Measurements from ENCODE around the gene LZTS3. TPM values are rescaled to one million over a fixed set of nuclear protein-coding genes. Genes with fewer than 3 reads are reported as not detected.
A peak's percentile ranks its signal among the peaks of the same experiment; 100 is the strongest.
"Not testable (repeated sequence)": the region's sequence is repeated elsewhere in the genome, so short reads cannot be mapped to it uniquely, and the experiment has no call there.

Gene LZTS3
- total and polyA plus RNA-seq, 2 donors = 1.1 to 4.2 TPM

DNA sequence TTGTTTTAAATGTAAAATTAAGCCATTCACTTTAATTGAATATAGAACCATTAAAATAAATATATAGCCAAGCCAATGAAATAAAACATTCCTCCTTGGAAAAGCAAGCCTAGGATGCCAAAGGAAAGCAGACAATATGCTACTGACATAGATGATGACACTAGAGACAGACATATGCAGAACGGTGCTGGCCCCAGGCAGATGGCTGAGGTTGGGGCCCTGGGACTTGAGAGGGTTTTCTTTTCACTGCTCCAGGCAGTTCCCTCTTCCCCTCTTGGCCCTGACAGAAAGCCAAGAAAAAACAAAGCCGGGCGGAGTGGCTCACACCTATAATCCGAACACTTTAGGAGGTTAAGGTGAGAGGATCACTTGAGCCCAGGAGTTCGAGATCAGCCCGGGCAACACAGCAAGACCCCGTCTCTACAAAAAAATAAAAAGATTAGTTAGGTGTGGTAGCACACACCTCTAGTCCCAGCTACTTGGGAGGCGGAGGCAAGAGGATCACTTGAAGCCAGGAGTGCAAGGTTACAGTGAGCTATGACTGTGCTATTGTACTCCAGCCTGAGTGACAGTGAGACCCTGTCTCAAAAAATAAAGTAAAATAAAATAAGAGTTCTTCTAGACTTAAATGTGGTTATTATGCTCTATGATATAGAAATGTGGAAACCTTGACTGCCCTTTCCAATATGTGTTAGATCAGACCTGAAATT is 44.9 kb downstream of the LZTS3 start:
- no peaks in the 10 kb centered on the region for H3K27me3 ChIP-seq (ENCODE audit: control insufficient read depth in 2 of 2, insufficient read depth in 1 of 2, low read length in 1 of 2)
- H3K36me3 ChIP-seq (ENCODE audit: control insufficient read depth in 2 of 2, insufficient read depth in 2 of 2, low read length in 1 of 2) = no peaks in the 10 kb centered on the region
- no peak overlapping the region for H3K27ac ChIP-seq (ENCODE audit: low read depth in 1 of 2, low read length in 1 of 2)
- H3K4me1 ChIP-seq (ENCODE audit: control insufficient read depth in 2 of 2, insufficient read depth in 2 of 2, low read length in 2 of 2) = no peaks in the 10 kb centered on the region
- WGBS = 86% methylated on average over 8 of the region's 8 CpGs
- no peak overlapping the region for H3K4me3 ChIP-seq (ENCODE audit: low read length in 2 of 2)
- DNase-seq (ENCODE audit: low read depth in 6 of 9, low spot score in 9 of 9) = no peak
- H3K9me3 ChIP-seq (ENCODE audit: control insufficient read depth in 2 of 2, insufficient read depth in 1 of 2, low read length in 1 of 2) = peaks cover 1 to 22% of the 10 kb centered on the region in 2 donors

DNA sequence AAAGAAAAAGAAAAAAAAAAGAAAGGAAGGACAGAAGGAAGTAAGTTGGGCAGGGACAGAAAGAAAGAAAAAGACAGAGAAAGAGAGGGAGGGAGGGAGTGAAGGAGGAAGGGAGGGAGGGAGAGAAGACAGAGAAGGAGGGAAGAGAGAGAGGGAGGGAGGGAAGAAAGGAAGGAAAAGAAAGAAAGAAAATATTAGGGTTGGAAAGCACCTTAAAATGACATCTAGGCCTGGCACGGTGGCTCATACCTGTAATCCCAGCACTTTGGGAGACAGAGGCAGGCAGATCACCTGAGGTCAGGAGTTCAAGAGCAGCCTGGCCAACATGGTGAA is 46.9 kb downstream of the LZTS3 start:
- Histone ChIP-seq H3K27me3 (ENCODE audit: control insufficient read depth in 2 of 2, insufficient read depth in 1 of 2, low read length in 1 of 2) (no peaks in the 10 kb centered on the region), H3K4me1 (ENCODE audit: control insufficient read depth in 2 of 2, insufficient read depth in 2 of 2, low read length in 2 of 2) (peaks cover 2 to 5% of the 10 kb centered on the region in 2 donors), H3K4me3 (ENCODE audit: low read length in 2 of 2) (no peak overlapping the region), H3K27ac (ENCODE audit: low read depth in 1 of 2, low read length in 1 of 2) (no peak overlapping the region), H3K36me3 (ENCODE audit: control insufficient read depth in 2 of 2, insufficient read depth in 2 of 2, low read length in 1 of 2) (peaks cover 11 to 15% of the 10 kb centered on the region in 2 donors), H3K9me3 (ENCODE audit: control insufficient read depth in 2 of 2, insufficient read depth in 1 of 2, low read length in 1 of 2) (peaks cover 1 to 23% of the 10 kb centered on the region in 2 donors)
- DNase-seq (ENCODE audit: low read depth in 6 of 9, low spot score in 9 of 9) = no peak
- 97% methylated on average over 1 of the region's 1 CpG for WGBS

DNA sequence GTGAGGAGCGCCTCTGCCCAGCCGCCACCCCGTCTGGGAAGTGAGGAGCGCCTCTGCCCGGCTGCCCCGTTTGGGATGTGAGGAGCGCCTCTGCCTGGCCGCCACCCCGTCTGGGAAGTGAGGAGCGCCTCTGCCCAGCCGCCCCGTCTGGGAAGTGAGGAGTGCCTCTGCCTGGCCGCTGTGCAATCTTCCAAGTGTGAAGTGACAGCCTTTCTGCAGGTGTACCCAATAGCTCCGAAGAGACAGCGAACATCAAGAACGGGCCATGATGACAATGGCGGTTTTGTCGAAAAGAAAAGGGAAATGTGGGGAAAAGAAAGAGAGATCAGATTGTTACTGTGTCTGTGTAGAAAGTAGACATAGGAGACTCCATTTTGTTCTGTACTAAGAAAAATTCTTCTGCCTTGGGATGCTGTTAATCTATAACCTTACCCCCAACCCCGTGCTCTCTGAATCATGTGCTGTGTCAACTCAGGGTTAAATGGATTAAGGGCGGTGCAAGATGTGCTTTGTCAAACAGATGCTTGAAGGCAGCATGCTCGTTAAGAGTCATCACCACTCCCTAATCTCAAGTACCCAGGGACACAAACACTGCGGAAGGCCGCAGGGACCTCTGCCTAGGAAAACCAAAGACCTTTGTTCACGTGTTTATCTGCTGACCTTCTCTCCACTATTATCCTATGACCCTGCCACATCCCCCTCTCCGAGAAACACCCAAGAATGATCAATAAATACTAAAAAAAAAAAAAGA is 47.4 kb downstream of the LZTS3 start:
- H3K9me3 ChIP-seq (ENCODE audit: control insufficient read depth in 2 of 2, insufficient read depth in 1 of 2, low read length in 1 of 2) = peaks cover 1 to 23% of the 10 kb centered on the region in 2 donors
- not testable (repeated sequence) for H3K4me3 ChIP-seq (ENCODE audit: low read length in 2 of 2); H3K27ac ChIP-seq (ENCODE audit: low read depth in 1 of 2, low read length in 1 of 2); H3K4me1 ChIP-seq (ENCODE audit: control insufficient read depth in 2 of 2, insufficient read depth in 2 of 2, low read length in 2 of 2); DNase-seq (ENCODE audit: low read depth in 6 of 9, low spot score in 9 of 9); H3K27me3 ChIP-seq (ENCODE audit: control insufficient read depth in 2 of 2, insufficient read depth in 1 of 2, low read length in 1 of 2)
- peaks cover 16 to 21% of the 10 kb centered on the region in 2 donors for H3K36me3 ChIP-seq (ENCODE audit: control insufficient read depth in 2 of 2, insufficient read depth in 2 of 2, low read length in 1 of 2)
- 96% methylated on average over 25 of the region's 25 CpGs for WGBS

DNA sequence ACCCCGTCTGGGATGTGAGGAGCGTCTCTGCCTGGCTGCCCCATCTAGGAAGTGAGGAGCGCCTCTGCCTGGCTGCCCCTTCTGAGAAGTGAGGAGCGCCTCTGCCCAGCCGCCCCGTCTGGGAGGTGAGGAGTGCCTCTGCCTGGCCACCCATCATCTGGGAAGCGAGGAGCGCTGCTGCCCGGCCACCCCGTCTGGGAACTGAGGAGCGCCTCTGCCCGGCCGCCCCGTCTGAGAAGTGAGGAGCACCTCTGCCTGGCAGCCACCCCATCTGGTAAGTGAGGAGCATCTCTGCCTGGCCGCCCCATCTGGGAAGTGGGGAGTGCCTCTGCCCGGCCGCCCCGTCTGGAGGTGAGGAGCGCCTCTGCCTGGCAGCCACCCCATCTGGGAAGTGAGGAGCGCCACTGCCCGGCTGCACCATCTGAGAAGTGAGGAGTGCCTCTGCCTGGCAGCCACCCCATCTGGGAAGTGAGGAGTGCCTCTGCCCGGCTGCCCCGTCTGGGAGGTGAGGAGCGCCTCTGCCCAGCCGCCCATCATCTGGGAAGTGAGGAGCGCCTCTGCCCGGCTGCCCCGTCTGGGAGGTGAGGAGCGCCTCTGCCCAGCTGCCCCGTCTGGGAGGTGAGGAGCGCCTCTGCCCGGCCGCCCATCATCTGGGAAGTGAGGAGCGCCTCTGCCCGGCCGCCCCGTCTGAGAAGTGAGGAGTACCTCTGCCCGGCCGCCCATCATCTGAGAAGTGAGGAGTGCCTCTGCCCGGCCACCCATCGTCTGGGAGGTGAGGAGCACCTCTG is 48.4 kb downstream of the LZTS3 start:
- H3K27me3 ChIP-seq (ENCODE audit: control insufficient read depth in 2 of 2, insufficient read depth in 1 of 2, low read length in 1 of 2); H3K4me3 ChIP-seq (ENCODE audit: low read length in 2 of 2); DNase-seq (ENCODE audit: low read depth in 6 of 9, low spot score in 9 of 9); H3K27ac ChIP-seq (ENCODE audit: low read depth in 1 of 2, low read length in 1 of 2): not testable (repeated sequence)
- Histone ChIP-seq H3K36me3 (ENCODE audit: control insufficient read depth in 2 of 2, insufficient read depth in 2 of 2, low read length in 1 of 2) (peaks cover 19 to 22% of the 10 kb centered on the region in 2 donors), H3K4me1 (ENCODE audit: control insufficient read depth in 2 of 2, insufficient read depth in 2 of 2, low read length in 2 of 2) (peaks cover 4 to 11% of the 10 kb centered on the region in 2 donors), H3K9me3 (ENCODE audit: control insufficient read depth in 2 of 2, insufficient read depth in 1 of 2, low read length in 1 of 2) (peaks cover 1 to 23% of the 10 kb centered on the region in 2 donors)
- 98% methylated on average over 41 of the region's 41 CpGs for WGBS

DNA sequence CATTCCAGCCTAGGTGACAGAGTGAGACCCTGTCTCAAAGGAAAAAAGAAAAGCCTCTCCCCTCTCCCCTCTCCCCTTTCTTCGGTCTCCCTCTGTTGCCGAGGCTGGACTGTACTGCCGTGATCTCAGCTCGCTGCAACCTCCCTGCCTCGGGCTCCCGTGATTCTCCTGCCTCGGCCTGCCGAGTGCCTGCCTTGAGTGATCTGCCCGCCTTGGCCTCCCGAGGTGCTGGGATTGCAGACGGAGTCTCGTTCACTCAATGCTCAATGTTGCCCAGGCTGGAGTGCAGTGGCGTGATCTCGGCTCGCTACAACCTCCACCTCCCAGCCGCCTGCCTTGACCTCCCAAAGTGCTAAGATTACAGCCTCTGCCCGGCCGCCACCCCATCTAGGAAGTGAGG is 49.2 kb downstream of the LZTS3 start:
- Histone ChIP-seq H3K4me1 (ENCODE audit: control insufficient read depth in 2 of 2, insufficient read depth in 2 of 2, low read length in 2 of 2) (peaks cover 4 to 11% of the 10 kb centered on the region in 2 donors), H3K36me3 (ENCODE audit: control insufficient read depth in 2 of 2, insufficient read depth in 2 of 2, low read length in 1 of 2) (peaks cover 22 to 25% of the 10 kb centered on the region in 2 donors), H3K9me3 (ENCODE audit: control insufficient read depth in 2 of 2, insufficient read depth in 1 of 2, low read length in 1 of 2) (peaks cover 1 to 23% of the 10 kb centered on the region in 2 donors)
- not testable (repeated sequence) for DNase-seq (ENCODE audit: low read depth in 6 of 9, low spot score in 9 of 9); H3K4me3 ChIP-seq (ENCODE audit: low read length in 2 of 2); H3K27me3 ChIP-seq (ENCODE audit: control insufficient read depth in 2 of 2, insufficient read depth in 1 of 2, low read length in 1 of 2); H3K27ac ChIP-seq (ENCODE audit: low read depth in 1 of 2, low read length in 1 of 2)
- WGBS = 95% methylated on average over 16 of the region's 18 CpGs

DNA sequence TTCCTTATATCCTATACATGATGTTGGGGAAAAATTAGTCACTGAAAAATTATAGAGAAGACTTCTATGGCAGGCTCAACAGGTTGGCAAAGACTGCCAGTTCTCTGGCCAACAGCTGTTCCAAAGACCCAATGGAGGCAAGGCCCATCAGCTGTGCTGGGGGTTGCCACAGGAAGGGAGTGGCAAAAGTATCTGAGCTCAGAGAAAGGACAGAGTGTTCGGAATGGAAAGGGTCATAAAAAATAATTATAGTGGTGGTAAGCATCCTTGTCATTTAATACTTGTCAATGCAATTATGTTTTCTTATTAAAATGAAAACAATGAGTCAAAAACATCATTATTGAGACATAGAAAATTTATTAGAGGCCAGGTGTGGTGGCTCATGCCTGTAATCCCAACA is 49.8 kb downstream of the LZTS3 start:
- Histone ChIP-seq H3K9me3 (ENCODE audit: control insufficient read depth in 2 of 2, insufficient read depth in 1 of 2, low read length in 1 of 2) (peaks cover 1 to 23% of the 10 kb centered on the region in 2 donors), H3K27ac (ENCODE audit: low read depth in 1 of 2, low read length in 1 of 2) (no peak overlapping the region), H3K27me3 (ENCODE audit: control insufficient read depth in 2 of 2, insufficient read depth in 1 of 2, low read length in 1 of 2) (no peaks in the 10 kb centered on the region), H3K4me1 (ENCODE audit: control insufficient read depth in 2 of 2, insufficient read depth in 2 of 2, low read length in 2 of 2) (peaks cover 4 to 11% of the 10 kb centered on the region in 2 donors), H3K36me3 (ENCODE audit: control insufficient read depth in 2 of 2, insufficient read depth in 2 of 2, low read length in 1 of 2) (peaks cover 22 to 25% of the 10 kb centered on the region in 2 donors), H3K4me3 (ENCODE audit: low read length in 2 of 2) (no peak overlapping the region)
- 97% methylated on average over 1 of the region's 1 CpG for WGBS
- no peak for DNase-seq (ENCODE audit: low read depth in 6 of 9, low spot score in 9 of 9)

DNA sequence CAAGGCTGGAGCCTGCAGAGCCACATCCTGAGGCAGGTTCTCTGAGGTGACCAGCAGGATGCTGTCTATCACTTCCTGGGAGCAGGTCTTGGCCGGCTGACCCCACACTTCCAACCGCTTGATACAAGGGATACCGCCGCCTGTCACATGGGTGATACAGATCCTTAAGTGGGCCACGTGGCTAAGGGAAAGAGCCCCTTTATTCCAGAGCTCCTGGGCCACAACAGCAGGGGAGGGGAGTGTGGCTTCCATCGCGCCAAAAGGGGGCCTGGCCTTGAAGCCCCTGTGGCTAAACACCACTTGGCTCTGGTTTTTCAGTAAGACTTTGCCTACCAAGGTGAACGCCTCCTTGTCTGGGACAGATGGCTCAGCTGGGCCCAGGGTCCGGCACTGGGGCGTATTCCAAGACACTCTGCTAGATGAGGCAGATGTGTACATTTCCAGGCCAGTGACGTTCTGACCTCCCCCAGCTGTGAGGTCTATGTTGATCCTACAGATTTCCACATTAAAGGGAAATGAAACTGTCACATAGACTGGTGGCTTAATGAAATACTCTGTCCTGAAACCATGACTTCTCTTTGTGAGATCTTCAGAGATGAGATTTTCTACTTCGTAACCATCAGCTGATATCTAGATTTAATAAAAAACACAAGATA is 51.3 kb downstream of the LZTS3 start:
- Histone ChIP-seq H3K36me3 (ENCODE audit: control insufficient read depth in 2 of 2, insufficient read depth in 2 of 2, low read length in 1 of 2) (peaks cover 22 to 25% of the 10 kb centered on the region in 2 donors), H3K27me3 (ENCODE audit: control insufficient read depth in 2 of 2, insufficient read depth in 1 of 2, low read length in 1 of 2) (no peaks in the 10 kb centered on the region), H3K27ac (ENCODE audit: low read depth in 1 of 2, low read length in 1 of 2) (peak overlapping the region in 1 of 2 donors; percentile 2)

DNA sequence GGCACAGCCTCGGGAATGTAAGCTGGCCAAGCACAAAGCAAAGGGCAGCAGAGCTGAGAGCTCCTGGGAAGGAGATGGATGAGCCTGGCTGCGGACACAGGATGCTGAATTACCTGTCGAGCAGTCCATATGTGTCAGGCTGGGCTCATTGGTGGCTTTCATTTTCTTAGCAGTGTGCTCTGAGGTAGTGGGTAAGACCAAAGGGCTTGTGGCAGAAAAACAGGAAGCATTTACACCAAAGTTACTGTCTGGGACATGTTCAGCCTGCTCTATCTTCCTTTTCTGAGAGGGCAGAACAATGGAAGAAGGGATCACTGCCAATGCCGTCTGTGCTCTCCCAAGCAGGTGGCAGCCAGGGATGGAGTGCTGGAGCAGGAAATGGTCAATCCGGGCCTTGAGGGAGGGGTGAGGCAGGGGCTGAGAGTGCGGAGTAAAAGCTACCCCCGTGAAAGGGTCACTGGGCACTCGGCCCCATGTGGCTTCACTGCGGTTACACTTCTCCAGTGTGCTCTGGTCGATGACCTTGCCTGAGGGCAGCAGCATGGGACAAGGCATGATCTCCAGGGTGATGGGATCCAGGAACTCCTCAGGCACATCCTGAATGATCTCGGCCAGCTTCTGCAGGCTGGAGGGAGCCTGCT is 52.0 kb downstream of the LZTS3 start:
- Histone ChIP-seq H3K27ac (ENCODE audit: low read depth in 1 of 2, low read length in 1 of 2) (peak overlapping the region; percentile 2 to 62), H3K27me3 (ENCODE audit: control insufficient read depth in 2 of 2, insufficient read depth in 1 of 2, low read length in 1 of 2) (no peaks in the 10 kb centered on the region), H3K4me1 (ENCODE audit: control insufficient read depth in 2 of 2, insufficient read depth in 2 of 2, low read length in 2 of 2) (peaks cover 4 to 11% of the 10 kb centered on the region in 2 donors), H3K36me3 (ENCODE audit: control insufficient read depth in 2 of 2, insufficient read depth in 2 of 2, low read length in 1 of 2) (peaks cover 22 to 25% of the 10 kb centered on the region in 2 donors), H3K9me3 (ENCODE audit: control insufficient read depth in 2 of 2, insufficient read depth in 1 of 2, low read length in 1 of 2) (peaks cover 1 to 23% of the 10 kb centered on the region in 2 donors), H3K4me3 (ENCODE audit: low read length in 2 of 2) (no peak overlapping the region)
- 64% methylated on average over 11 of the region's 11 CpGs for WGBS
- peak in 2 of 9 donors; percentile 25 to 60 for DNase-seq (ENCODE audit: low read depth in 6 of 9, low spot score in 9 of 9)

More for the DNA sequence above, 51.3 kb downstream of the LZTS3 start:
- peaks cover 1 to 23% of the 10 kb centered on the region in 2 donors for H3K9me3 ChIP-seq (ENCODE audit: control insufficient read depth in 2 of 2, insufficient read depth in 1 of 2, low read length in 1 of 2)
- DNase-seq (ENCODE audit: low read depth in 6 of 9, low spot score in 9 of 9) = no peak
- no peak overlapping the region for H3K4me3 ChIP-seq (ENCODE audit: low read length in 2 of 2)
- 96% methylated on average over 12 of the region's 12 CpGs for WGBS
- peaks cover 4 to 11% of the 10 kb centered on the region in 2 donors for H3K4me1 ChIP-seq (ENCODE audit: control insufficient read depth in 2 of 2, insufficient read depth in 2 of 2, low read length in 2 of 2)
